Glomerular endothelial cell (primary cell): Measurements from ENCODE around the gene TRIM43. TPM values are rescaled to one million over a fixed set of nuclear protein-coding genes. Genes with fewer than 3 reads are reported as not detected.
"Not testable (repeated sequence)": the region's sequence is repeated elsewhere in the genome, so short reads cannot be mapped to it uniquely, and the experiment has no call there.

Experiments used
- DNase-seq: peaks from one replicate; pipeline ENCODE4 v3.0.0-alpha.2; 2011; ENCODE audit warnings: low read depth, low spot score; ENCODE audit errors: extremely low read depth
- total RNA-seq: library from RNA; depleted of rRNA; stranded (reverse); fragments of >200 nt; gene quantifications from 2 replicates; pipeline ENCODE4 v1.2.3, GENCODE V29; 2015

Gene TRIM43
- total RNA-seq: not detected in 2 replicates

- not testable (repeated sequence) for DNase-seq
Observed at GRCh38 chr2:95591701-95592100, at the start of gene TRIM43. TSS of gene TRIM43 (plus strand) at chr2:95592001. CDS start at chr2:95594024, 2,023 bp downstream.

GRCh38 chr2:95551055-95551568, 40.7 kb upstream of the TRIM43 start:
- no peak for DNase-seq

DNA sequence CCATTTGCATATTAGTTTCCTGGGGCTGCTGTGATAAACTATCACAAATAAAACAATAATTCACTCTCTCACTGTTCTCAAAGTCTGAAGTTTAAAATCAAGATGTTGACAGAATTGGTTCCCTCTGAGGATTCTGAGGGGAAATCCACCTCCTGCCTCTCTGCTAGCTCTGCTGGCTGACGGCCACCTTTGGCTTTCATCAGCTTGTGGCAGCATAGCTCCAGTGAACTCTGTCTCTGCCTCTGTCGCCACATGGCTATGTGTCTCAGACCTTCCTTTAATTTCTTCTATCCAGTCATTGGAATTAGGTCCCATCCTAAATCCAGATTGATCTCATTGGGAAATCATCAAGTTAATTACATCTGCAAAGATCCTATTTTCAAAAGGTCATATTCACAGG, 38.9 kb upstream of the TRIM43 start:
- no peak for DNase-seq

GRCh38 chr2:95569170-95569569, 22.6 kb upstream of the TRIM43 start:
- no peak for DNase-seq

DNA sequence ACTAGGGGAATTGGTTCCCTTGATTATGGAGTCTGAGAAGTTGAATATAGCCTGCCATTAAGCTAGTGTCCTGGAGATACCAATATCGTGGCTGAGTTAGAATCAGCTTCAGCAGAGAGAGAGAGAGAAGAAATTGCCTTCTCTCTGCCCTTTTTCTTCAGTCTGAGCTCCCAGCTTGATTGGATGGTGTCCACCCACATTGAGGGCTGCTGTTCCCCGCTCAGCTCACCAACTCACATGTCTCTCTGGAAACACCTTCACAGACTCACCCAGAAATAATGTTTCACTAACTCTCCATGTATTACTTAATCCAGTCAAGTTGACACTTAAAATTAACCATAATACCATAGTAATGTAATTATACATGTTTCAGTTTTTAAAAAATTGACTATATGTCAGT, 17.9 kb upstream of the TRIM43 start:
- DNase-seq: no peak

GRCh38 chr2:95574506-95574905, 17.3 kb upstream of the TRIM43 start:
- DNase-seq: no peak

DNA sequence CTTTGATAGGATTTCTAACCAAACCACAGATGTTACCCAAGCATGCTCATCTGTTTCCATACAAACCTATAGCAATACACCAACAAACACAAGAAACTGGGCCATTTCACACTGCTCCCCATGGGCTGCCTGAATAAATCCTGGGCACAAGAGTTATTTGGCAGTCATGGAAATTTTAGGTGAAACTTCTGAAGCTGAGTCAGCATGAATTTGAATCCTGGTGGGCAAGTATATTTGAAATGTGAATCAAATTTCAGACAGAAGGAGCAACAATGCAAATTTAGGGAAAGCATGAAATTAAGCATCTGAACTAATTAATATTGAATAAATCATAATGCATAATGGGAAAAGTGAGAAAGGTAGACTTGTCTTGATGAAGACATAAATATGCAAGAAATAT, 15.9 kb upstream of the TRIM43 start:
- DNase-seq: no peak

DNA sequence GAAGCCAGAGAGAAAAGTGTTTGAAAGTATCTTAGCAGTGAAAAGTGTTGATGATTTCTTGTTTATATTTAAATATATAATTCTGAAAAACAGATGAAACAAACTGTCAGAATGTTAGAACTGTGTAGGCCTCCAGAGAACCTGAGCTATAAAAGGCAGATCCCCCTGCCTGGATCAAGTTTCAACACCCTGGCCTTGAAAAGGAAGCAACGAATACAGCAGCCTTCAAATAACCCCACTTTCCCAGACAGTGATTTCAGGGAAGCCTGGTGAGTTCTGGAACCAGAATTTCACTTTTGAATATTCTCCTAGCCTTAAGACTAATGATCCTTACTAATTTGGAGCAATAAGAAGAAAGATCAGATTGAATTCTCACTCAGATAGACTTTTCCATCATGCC, 13.3 kb upstream of the TRIM43 start:
- DNase-seq: no peak

- not testable (repeated sequence) for DNase-seq
Observed at GRCh38 chr2:95583545-95583944, 8.3 kb upstream of the TRIM43 start.

DNA sequence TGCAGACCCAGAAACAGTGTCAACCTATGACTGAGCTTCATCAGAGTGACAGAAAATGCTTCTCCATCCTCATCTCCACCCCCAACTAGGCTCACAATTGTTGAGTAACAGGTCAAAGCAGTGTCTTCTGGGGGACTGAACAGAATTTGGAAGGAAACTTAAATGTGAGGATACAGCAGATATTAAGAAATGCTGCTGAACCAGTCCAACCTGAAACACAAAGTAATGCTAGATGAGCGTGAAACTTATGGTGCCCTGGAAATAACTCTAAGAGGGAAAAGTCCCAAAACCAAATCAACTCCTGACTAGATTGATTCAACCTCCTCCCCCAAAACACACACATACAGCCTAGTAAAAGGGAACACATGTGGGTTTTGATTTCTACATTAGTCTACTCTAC, 7.5 kb upstream of the TRIM43 start:
- DNase-seq: not testable (repeated sequence)

GRCh38 chr2:95589777-95590536, 1.8 kb upstream of the TRIM43 start:
- not testable (repeated sequence) for DNase-seq

- DNase-seq: not testable (repeated sequence)
Observed at GRCh38 chr2:95592973-95593372, 1.2 kb downstream of the TRIM43 start.

DNA sequence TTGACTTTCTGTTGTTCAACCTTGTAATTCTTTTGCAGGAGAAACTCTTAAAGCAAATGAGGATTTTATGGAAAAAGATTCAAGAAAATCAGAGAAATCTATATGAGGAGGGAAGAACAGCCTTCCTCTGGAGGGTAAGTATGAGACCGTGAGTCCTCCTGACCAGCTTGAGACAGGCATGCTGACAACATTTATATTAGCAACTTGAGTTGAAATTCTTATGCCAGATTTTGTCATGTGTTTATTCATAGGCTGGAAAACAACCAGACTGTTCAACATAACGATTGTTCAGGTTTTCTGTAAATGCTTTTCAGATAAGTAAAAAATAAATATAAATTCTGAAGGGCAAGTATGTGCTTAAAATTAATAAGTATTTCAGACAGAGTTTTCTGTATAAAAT, 3.2 kb downstream of the TRIM43 start:
- not testable (repeated sequence) for DNase-seq

DNA sequence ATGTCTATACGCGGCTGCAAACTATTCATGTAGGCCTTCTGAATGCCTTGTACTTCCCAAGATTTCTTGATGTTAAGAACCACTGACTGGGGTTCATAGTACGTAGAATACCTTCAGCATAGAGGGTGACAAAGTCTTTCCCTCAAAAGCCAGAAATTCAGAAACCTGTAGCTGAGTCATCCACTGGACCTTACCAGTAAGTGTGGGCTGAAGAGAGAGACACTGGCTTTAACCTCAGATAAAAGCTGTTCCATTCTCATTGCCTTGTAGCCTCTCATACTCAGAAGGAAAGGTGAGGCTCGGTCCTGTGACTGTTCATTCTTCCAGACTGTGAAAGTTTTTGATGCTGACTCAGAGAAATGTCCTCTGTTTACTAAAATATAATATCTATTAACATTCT, 9.5 kb downstream of the TRIM43 start:
- not testable (repeated sequence) for DNase-seq

GRCh38 chr2:95602146-95602545, 10.3 kb downstream of the TRIM43 start:
- not testable (repeated sequence) for DNase-seq

DNA sequence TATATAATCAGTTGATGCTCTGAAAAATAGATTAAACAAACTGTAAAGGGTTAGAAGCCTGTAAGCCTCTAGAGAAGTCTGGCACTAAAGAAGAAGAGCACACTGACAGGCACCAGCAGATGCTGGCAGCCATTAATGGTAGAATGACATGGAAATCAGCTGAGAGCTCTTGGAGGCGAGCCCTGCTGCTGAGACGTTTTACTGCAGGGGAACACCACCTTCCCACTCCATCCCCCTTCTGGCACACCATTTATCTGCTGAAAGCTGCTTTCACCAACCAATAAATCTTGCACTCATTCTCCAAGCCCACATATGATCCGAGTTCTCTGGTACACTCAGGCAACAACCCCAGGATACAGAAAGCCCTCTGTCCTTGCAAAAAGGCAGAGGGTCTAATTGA, 16.6 kb downstream of the TRIM43 start:
- DNase-seq: not testable (repeated sequence)

- not testable (repeated sequence) for DNase-seq
Observed at GRCh38 chr2:95609764-95610163, 18.0 kb downstream of the TRIM43 start.

DNA sequence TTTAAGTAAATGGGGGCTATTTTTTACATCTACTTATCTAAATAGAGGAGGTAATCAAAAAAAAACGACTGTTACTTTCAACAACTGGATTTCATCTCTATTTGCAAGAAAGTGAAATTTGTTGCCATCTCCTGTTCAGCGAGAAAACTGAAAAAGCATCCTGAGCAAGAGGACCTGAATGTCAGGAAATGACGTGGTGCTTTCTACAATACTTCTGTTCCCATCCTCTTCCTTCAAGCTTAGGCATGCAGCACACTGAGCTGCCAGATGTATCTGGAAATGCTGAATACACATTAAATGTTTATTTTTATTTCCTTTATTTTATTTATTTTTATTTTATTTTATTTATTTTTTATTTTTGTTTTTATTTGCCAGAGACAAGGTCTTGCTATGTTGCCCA, 21.2 kb downstream of the TRIM43 start:
- DNase-seq: not testable (repeated sequence)

GRCh38 chr2:95622728-95623127, 30.9 kb downstream of the TRIM43 start:
- not testable (repeated sequence) for DNase-seq

DNA sequence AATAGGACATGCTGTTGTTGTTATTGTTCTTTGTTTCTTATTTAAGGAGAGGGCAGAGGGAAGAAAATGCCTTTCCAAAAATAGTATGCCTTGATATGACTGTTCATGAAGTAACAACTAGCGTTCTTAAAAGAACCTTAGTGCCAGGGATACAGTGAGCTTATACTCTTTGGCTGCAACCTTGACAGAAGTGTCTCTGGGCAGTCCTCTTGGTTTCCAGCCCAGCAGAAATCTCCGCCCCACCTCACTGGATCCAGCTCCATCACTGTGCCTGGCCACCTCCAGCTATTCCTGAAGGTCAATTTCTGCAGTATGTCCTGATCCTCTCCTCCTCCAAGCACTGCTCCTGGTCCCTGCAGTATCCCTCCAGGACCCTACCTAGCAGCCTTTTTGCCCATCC, 39.2 kb downstream of the TRIM43 start:
- DNase-seq: not testable (repeated sequence)

- not testable (repeated sequence) for DNase-seq
Observed at GRCh38 chr2:95633626-95634259, 41.9 kb downstream of the TRIM43 start.
